Measurements from ENCODE around the gene MRE11.
"Not testable (repeated sequence)": the region's sequence is repeated elsewhere in the genome, so short reads cannot be mapped to it uniquely, and the experiment has no call there.

The MRE11 gene

GRCh38 chr11:94423507-94423906 lies 70.1 kb downstream of the MRE11 start:
- no peak for DNase-seq

DNA sequence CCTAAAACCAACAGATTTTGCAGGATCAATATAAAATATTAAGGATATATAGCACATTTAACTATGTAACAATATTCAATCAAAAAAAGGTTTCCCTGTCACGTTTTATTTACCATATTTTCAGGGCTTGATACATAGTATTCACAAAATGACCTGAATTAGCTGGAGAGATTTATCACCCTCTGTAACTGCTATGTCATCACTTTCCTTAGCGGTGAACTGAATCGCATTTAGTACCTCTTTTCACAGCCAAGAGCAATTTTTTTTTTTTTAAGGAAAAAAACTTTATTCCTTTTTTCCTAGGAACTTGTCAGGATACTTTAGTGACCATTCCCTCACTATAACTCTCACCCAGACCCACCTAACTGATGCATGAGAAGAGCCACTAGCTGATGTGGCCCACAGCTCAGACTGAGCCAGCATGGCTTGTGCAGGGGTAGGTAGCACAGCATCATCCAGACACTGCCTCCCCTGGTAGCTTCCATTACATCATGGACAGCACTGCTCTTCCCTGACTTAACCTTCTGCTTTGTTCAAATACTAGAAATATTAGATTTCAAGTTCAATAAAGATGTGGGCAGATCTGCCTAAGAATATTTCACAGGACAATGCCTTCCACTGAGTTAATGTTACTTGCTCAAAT lies 75.4 kb downstream of the MRE11 start:
- no peak for DNase-seq

DNA sequence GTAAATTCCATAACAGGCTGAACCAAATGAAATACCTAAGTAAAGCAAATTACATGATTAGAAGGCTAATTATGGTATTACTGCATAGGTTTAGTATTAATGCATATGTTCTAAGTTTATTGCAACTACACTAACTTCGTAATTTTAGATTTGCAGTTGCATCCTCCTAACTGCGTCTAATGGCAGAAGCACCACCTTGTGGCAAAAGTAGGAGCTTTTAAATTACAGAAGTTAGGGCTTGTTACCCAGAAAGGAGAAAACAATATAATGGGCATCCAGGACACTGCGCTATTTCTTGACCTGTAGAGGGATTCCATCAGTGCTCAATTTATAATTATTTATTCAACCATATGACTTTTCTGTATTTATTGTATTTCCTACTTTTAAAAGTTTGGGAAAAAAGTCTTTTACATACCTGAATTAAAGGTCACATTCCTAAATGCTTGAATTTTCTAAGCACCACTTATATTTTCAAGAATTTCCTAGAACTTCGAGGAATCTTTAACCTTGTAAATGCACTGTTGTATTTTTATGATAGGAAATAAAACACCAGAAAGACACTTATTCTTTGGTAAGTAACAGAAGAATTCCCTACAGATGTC lies 76.2 kb downstream of the MRE11 start:
- DNase-seq: peak in 1 of 14 donors; percentile 12

DNA sequence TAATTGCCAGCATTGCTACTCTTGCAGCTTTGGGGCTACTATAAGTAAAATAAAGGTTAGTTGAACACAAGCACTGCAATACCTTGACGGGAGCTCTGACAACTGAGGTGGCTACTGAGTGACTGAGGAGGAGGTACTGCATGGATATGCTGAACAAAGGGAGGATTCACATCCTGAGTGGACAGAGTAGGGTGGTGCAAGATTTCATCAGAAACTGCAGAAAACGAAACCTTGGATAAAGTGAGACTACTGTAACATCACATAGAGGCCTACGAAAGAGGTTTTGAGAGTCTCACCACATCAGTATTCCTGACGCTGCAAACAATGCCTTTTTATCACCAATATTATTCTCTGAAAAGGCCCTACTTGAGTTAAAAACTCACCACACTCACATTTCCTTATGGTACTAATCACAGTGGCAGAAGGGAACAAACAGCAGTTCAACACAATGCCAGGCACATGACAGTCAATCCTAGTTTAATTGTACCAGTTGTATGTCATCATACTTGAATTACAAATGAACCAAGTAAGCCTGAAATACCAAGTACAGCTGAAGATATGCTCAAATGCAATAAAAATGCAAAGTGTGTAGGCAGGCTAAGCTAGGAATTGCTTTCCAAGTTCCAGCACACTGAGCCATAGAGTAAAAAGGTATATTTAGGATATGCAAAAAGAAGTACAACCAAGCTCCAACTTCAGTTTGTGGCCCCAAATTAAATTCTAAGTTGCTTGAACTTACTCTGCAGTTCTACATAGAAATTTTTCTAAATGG lies 88.4 kb downstream of the MRE11 start:
- no peak for DNase-seq

DNA sequence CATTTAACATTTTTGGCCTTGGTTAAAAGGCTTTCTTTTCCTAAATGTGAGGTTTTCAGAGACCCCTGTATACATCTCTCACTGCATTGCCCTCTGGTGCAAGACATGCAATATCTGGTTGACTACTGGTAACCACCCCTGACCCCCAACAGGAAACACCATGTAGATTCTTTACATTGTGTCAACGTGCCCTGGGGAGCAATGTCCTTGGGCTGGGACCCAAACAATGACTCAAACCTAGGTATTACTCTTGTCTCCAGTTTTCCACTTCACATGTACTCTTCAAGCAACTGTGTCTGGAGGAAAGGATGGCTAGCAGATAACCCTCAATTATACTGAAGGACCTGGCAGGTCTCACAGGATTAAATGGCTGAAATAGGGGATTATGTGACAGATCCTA lies 91.3 kb downstream of the MRE11 start:
- DNase-seq: no peak

DNA sequence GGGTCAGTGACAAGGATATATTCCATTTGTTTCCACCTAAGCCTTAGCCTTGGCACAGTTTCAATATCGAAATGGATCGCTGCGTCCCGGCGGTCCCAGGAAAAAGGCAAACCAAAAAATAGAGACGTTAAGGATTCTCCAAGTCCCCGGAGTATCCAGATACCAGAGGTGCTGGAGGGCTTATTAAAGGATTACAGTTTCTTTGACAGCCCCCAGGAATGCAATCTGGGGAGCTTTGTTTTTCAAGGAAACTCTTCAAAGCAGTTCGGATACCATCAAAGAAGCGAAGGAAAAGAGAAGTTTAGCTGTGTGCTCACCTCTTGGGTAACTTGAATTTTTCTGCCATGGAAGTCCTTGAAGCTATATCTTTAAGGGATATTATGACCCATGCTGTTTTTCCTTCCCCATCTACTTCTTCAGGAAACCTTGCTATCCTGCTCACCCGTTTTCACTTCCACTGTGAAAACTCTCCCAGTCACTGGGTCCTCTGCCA lies 91.8 kb downstream of the MRE11 start:
- DNase-seq: peak in 1 of 14 donors; percentile 36

GRCh38 chr11:94400839-94401772 lies 92.5 kb downstream of the MRE11 start, which contains the start of gene GPR83:
Gene GPR83 (minus strand): TSS chr11:94401419. CDS start chr11:94401247, 172 bp downstream.
- peak in 1 of 14 donors; percentile 59 for DNase-seq

DNA sequence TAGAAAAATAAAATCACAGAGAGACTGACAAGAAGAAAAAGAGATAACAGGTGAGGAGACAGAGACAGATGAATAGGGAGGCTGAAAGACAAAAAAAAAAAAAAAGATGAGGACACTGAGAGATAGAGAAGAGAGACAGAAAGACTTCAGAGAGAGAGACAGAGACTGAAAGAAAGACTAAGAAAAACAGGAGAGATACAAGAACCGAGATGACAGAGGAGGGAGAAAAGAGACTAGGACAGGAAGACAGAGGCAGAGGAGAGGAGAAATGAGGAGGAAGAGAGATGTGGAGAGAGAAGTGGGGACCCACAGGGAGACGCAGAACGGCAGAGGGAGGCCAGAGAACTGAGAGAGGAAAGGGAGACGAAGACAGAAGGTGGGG lies 93.2 kb downstream of the MRE11 start:
- DNase-seq: no peak

DNA sequence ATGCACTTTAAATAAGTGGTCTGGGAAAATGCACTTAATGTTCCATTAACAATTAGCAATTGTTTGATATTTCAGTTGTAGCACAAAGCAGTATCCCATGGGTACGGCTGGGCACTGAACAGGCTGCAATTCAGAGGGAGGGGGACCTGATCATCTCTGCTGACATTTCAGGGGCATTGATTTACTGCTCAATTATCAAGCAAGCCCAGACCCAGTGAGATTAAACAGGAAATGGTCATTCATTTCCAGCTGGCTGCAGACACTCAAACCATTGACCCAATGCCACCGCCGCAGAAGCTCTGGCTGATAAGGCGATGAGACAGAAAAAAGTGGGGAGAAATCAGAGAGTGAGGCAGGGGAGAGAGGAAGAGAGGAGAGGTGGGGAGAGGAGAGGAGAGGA lies 93.6 kb downstream of the MRE11 start:
- peak in 1 of 14 donors; percentile 32 for DNase-seq

- peak in 1 of 14 donors; percentile 61 for DNase-seq
Measured at GRCh38 chr11:94398101-94398500, 95.5 kb downstream of the MRE11 start.

DNA sequence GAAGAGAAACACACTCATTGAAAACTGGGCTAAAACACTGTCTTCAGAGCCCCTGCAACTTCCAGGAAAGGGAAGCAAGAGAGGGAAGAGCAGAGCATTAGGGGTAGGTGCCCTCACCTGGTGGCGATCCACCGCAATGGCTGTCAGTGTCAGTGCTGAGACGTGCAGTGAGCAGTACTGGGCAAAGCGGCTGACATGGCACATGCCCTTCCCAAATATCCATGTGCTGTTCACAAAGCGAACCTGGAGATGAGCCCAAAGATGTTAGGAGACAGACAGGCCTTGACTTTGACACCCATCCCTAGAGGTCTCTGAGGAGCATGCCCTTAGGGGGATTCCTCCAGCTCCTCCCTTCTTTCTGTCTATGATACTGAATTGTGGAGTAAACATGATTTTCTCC lies 97.4 kb downstream of the MRE11 start:
- DNase-seq: no peak

GRCh38 chr11:94391937-94392336 lies 101.7 kb downstream of the MRE11 start:
- not testable (repeated sequence) for DNase-seq

DNA sequence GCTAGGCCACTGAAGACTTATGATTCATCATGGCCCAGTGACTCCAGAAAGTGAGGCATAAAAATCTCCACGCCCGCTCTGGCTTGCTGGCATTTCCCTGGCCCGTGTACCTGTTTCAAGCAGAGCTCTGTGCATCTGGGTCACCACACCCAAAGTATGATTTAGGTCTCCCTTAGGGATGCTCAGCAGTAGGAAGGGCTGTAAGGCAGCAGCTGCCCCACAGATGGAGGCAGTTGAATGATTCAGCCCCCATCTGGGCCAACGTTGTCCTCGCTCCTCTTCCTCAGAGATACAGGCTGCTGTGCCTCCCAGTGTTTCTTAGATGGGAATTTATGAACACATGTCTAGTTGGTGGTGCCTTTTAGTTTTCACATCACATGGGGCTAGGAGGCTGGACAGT lies 114.0 kb downstream of the MRE11 start:
- no peak for DNase-seq

GRCh38 chr11:94376841-94377240 lies 116.8 kb downstream of the MRE11 start:
- peak in 1 of 14 donors; percentile 53 for DNase-seq

GRCh38 chr11:94370576-94370975 lies 123.1 kb downstream of the MRE11 start:
- not testable (repeated sequence) for DNase-seq

All from C1 segment of cervical spinal cord (tissue), 14 donors.